GM12878 (cell line): ENCODE measurements around the gene CERT1.

Source experiments
- BHLHE40 ChIP-seq, 2 experiments: fragments of 450-650 bp in 1 of 2; IDR thresholded peaks; 2 replicates each; pipeline ENCODE4 v1.6.1; 2011 to 2017; ENCODE audit warnings: low read depth in 2 of 2, borderline replicate concordance in 1 of 2, improper control_type of control experiment in 1 of 2, low read length in 1 of 2, mild to moderate bottlenecking in 1 of 2
- BMI1 ChIP-seq: fragments of 450-650 bp; IDR thresholded peaks from 2 replicates; pipeline ENCODE4 v1.6.1; 2016; ENCODE audit warnings: mild to moderate bottlenecking, moderate library complexity, borderline replicate concordance
- CBFB ChIP-seq: IDR thresholded peaks from 2 replicates; pipeline ENCODE4 v1.6.1; 2016; ENCODE audit warnings: antibody characterized with exemption, low read depth
- HCFC1 ChIP-seq: fragments of 150-350 bp; IDR thresholded peaks from 2 replicates; pipeline ENCODE4 v1.6.1; 2014; ENCODE audit warnings: low read length
- NFIC ChIP-seq: IDR thresholded peaks from 2 replicates; pipeline ENCODE4 v1.6.1; 2012; ENCODE audit warnings: low read depth, mild to moderate bottlenecking, inconsistent platforms, low read length, moderate library complexity
- POLR2A ChIP-seq: IDR thresholded peaks from 2 replicates; pipeline ENCODE4 v1.6.1; 2011; ENCODE audit warnings: low read depth, mild to moderate bottlenecking, low read length
- POLR2AphosphoS5 ChIP-seq: IDR thresholded peaks from 2 replicates; pipeline ENCODE4 v1.6.1; 2011; ENCODE audit warnings: mild to moderate bottlenecking, low read length, inconsistent platforms
- RCOR1 ChIP-seq: conservative IDR thresholded peaks from 2 replicates; pipeline ENCODE4 v1.6.1; 2012; ENCODE audit warnings: low read depth, low read length, improper control_type of control experiment
- SMC3 ChIP-seq: IDR thresholded peaks from 2 replicates; pipeline ENCODE4 v1.6.1; 2011; ENCODE audit warnings: low read length, improper control_type of control experiment, borderline replicate concordance
- TF ChIP-seq, protein P1 (sequence below), 3 experiments: IDR thresholded peaks in 2 of 3; conservative IDR thresholded peaks in 1 of 3; 2 replicates each; pipeline ENCODE4 v1.5.1; 2011; ENCODE audit warnings: low read depth in 3 of 3, low read length in 3 of 3, mild to moderate bottlenecking in 3 of 3, control low read depth in 2 of 3, moderate library complexity in 2 of 3, inconsistent platforms in 1 of 3, mixed read lengths in 1 of 3; ENCODE audit not compliant: control insufficient read depth in 2 of 3, insufficient read depth in 1 of 3; ENCODE audit errors: extremely low read depth in 1 of 3
- TF ChIP-seq, protein P2 (sequence below): IDR thresholded peaks from 2 replicates; pipeline ENCODE4 v1.6.1; 2011; ENCODE audit warnings: low read depth, low read length, improper control_type of control experiment, borderline replicate concordance
- TF ChIP-seq, protein P3 (sequence below): IDR thresholded peaks from 2 replicates; pipeline ENCODE4 v1.6.1; 2011; ENCODE audit warnings: mild to moderate bottlenecking, low read depth, low read length, moderate library complexity; ENCODE audit not compliant: insufficient replicate concordance
- TF ChIP-seq, protein P4 (sequence below): IDR thresholded peaks from 2 replicates; pipeline ENCODE4 v1.6.1; 2011; ENCODE audit warnings: low read depth, mild to moderate bottlenecking, low read length, moderate library complexity, borderline replicate concordance; ENCODE audit errors: extremely low read depth

DNA sequence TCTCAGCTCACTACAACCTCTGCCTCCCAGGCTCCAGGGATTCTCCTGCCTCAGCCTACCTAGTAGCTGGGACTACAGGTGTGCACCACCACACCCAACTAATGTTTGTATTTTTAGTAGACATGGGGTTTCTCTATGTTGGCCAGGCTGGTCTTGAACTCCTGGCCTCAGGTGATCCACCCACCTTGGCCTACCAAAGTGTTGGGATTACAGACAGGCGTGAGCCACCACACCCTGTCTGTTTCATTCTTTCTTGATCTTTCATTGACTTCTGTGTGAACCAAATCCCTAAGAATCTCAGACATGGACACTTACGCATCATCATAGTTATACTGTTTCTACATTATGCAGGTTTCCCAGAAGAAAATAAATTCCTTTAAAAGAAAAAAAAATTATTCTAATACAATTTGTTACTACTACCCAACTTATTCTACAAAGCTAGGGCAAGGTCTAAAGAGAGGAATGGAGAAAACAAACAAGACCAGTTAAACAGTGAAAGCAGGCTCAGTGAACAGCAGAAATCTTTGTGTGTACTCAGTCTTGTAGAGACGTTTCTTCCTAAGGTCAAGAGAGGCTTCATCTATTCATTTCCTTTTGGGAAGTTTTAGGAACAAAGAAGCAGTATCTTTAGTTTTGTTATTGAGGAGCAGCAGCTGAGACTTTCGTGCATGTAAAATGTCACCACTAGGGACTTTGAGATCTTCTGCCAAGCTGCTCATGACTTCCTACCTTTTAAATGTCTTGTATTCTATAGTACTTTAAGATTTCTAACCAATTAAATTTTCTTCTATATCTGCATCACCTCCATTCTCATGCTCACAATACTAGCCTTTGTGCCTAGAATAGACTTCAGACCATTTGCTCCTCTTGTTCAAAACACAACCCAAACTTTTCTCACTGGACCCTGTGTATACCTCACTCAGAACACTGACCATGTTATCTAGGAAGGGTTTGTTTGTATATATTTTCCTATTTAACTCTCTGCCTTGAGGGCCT lies 180.0 kb downstream of the CERT1 start:
- TF ChIP-seq, protein P1, sequence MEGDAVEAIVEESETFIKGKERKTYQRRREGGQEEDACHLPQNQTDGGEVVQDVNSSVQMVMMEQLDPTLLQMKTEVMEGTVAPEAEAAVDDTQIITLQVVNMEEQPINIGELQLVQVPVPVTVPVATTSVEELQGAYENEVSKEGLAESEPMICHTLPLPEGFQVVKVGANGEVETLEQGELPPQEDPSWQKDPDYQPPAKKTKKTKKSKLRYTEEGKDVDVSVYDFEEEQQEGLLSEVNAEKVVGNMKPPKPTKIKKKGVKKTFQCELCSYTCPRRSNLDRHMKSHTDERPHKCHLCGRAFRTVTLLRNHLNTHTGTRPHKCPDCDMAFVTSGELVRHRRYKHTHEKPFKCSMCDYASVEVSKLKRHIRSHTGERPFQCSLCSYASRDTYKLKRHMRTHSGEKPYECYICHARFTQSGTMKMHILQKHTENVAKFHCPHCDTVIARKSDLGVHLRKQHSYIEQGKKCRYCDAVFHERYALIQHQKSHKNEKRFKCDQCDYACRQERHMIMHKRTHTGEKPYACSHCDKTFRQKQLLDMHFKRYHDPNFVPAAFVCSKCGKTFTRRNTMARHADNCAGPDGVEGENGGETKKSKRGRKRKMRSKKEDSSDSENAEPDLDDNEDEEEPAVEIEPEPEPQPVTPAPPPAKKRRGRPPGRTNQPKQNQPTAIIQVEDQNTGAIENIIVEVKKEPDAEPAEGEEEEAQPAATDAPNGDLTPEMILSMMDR (IDR thresholded peaks at IDR 0.05 in 2 of 3, conservative IDR thresholded peaks at IDR 0.05 in 1 of 3; ENCODE audit: control insufficient read depth in 2 of 3, extremely low read depth in 1 of 3, insufficient read depth in 1 of 3, low read depth in 3 of 3, low read length in 3 of 3), result peak in 2 of 3 experiments; percentile 23 to 28; a peak in 2 of 6 replicates
- no peak for TF ChIP-seq SMC3
- TF ChIP-seq RCOR1, result no peak
- TF ChIP-seq, protein P2, sequence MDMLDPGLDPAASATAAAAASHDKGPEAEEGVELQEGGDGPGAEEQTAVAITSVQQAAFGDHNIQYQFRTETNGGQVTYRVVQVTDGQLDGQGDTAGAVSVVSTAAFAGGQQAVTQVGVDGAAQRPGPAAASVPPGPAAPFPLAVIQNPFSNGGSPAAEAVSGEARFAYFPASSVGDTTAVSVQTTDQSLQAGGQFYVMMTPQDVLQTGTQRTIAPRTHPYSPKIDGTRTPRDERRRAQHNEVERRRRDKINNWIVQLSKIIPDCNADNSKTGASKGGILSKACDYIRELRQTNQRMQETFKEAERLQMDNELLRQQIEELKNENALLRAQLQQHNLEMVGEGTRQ, result no peak
- TF ChIP-seq CBFB, result no peak
- no peak for TF ChIP-seq BHLHE40 (IDR thresholded peaks at IDR 0.05; ENCODE audit: borderline replicate concordance in 1 of 2, low read depth in 2 of 2, low read length in 1 of 2)
- TF ChIP-seq POLR2A, result no peak
- TF ChIP-seq HCFC1, result no peak
- TF ChIP-seq, protein P3, sequence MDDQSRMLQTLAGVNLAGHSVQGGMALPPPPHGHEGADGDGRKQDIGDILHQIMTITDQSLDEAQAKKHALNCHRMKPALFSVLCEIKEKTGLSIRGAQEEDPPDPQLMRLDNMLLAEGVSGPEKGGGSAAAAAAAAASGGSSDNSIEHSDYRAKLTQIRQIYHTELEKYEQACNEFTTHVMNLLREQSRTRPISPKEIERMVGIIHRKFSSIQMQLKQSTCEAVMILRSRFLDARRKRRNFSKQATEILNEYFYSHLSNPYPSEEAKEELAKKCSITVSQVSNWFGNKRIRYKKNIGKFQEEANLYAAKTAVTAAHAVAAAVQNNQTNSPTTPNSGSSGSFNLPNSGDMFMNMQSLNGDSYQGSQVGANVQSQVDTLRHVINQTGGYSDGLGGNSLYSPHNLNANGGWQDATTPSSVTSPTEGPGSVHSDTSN, result no peak
- TF ChIP-seq, protein P4, sequence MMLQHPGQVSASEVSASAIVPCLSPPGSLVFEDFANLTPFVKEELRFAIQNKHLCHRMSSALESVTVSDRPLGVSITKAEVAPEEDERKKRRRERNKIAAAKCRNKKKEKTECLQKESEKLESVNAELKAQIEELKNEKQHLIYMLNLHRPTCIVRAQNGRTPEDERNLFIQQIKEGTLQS, result no peak
- TF ChIP-seq BMI1, result no peak
- no peak for TF ChIP-seq POLR2AphosphoS5
- no peak for TF ChIP-seq NFIC
